GM13977 (cell line): ENCODE measurements around the gene KDM4B.

Experiments used
- DNase-seq: peaks from one replicate; pipeline ENCODE4 v3.0.0; 2012; ENCODE audit warnings: low spot score
- in situ Hi-C: fragments of 300-500 bp; cut with MboI; formaldehyde crosslinking; loops from one replicate; pipeline ENCODE4 v1.12.0; 2022; ENCODE audit warnings: low sequenced_read_pairs, low pct_unique_long_range_greater_than_20kb, mixed read lengths, inconsistent platforms; ENCODE audit not compliant: unreplicated experiment
- TF ChIP-seq, protein P1 (sequence below): IDR thresholded peaks from 2 replicates; pipeline ENCODE4 v1.5.1; 2012; ENCODE audit warnings: mild to moderate bottlenecking, control low read depth; ENCODE audit not compliant: insufficient read depth; ENCODE audit errors: extremely low read depth, missing control alignments

The KDM4B gene

GRCh38 chr19:5058521-5059212 is 89.8 kb downstream of the KDM4B start:
- in situ Hi-C loops, result no loop called here
- no peak for DNase-seq

DNA sequence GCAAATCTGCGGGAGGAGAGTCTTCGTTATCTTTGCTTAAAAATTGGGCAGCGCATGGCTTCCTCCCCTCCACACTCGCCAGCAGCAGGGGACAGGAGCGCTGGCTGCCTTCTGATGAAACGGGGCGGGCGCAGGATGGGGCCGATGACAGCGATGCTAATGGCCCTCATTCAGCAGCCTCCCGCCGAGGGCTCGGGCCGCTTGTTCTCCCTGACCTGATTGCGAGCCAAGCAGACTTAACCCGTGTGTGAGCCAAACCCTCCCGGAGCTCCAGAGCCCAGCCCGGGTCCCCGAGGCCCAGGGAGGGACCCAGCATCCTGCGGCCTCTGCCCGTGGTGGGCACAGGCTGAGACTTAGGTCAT is 90.3 kb downstream of the KDM4B start:
- no peak for DNase-seq
- in situ Hi-C loops, result no loop called here
- TF ChIP-seq, protein P1, sequence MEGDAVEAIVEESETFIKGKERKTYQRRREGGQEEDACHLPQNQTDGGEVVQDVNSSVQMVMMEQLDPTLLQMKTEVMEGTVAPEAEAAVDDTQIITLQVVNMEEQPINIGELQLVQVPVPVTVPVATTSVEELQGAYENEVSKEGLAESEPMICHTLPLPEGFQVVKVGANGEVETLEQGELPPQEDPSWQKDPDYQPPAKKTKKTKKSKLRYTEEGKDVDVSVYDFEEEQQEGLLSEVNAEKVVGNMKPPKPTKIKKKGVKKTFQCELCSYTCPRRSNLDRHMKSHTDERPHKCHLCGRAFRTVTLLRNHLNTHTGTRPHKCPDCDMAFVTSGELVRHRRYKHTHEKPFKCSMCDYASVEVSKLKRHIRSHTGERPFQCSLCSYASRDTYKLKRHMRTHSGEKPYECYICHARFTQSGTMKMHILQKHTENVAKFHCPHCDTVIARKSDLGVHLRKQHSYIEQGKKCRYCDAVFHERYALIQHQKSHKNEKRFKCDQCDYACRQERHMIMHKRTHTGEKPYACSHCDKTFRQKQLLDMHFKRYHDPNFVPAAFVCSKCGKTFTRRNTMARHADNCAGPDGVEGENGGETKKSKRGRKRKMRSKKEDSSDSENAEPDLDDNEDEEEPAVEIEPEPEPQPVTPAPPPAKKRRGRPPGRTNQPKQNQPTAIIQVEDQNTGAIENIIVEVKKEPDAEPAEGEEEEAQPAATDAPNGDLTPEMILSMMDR, result no peak

More at GRCh38 chr19:5058521-5059212, 89.8 kb downstream of the KDM4B start:
- TF ChIP-seq, protein P1, result no peak

GRCh38 chr19:5059793-5060192 is 90.9 kb downstream of the KDM4B start:
- in situ Hi-C loops, result no loop called here
- DNase-seq, result no peak
- TF ChIP-seq, protein P1, result no peak

DNA sequence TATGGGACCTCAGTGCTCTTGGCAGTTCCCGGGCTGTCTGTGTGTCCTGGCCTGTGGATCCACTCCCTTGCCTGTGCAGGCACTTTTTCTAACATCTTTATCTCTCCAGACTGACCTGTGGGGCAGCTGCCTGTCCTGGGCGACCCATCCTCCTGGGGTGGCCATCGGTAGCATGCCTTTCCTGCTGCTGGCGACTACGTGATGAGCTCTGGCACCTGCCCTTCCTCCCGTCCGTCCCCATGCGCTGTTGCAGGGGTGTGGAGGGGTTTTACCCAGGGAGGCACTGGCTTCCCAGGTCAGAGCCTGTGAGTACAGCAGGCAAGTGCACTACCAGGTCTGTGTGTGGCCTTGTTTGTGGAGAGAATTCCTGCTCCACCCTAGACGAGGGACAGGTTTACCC is 93.3 kb downstream of the KDM4B start:
- DNase-seq, result no peak
- in situ Hi-C loops, result no loop called here
- TF ChIP-seq, protein P1, result no peak

DNA sequence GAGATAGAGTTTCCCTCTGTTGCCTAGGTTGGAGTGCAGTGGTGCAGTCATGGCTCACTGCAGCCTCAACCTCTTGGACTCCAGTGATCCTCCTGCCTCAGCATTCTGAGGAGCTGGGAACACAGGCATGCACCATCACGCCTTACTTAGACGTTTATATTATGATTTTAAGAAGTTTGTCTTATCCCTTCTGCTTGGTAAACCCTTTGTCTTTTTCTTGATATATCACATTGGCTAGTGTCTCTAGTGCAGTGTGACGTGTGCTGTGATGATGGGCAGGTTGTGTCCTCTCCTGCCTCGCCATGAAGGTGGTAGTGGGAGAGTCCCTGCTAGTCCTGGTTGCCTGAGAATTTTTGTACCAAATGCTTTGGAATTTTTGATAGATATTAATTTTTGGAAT is 93.9 kb downstream of the KDM4B start:
- TF ChIP-seq, protein P1, result no peak
- DNase-seq, result no peak
- in situ Hi-C loops, result no loop called here

DNA sequence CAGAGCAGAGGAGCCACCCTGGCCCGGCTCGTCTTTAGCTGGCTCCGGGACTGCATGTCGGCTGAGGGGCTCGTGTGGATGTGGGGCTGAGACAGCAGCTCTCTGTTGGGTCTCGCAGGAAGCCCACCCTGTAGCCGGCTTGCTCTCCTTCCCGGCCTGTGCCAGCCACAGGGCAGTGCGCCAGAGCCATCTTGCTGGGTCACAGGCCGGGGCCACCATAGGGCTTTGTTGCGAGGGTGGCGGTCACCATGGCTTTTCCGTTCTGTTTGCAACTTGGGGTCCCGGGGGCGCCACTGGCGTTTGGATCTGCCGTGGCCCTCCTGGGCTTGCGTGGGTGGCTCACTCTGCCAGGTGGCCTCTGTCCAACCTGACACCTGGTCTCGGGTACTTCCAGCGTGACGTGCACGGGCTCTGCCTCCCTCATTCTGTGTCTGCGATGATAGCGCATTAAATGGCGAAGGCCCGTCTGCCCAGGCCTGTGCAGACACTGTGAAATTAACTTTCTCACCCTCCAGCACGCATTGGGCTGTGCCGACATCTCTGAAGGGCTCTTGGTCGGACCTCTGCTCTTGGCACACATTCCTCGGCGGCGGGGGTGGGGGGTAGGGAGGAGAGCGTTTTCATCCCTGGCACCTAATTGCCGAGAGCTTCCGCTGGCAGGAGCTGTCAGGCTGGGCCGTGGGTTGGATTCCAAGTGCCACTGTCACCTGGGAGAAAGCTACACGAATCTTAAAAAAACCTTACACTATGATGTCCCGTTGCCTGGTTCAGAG is 95.1 kb downstream of the KDM4B start:
- TF ChIP-seq, protein P1, result no peak
- in situ Hi-C loops, result no loop called here
- no peak for DNase-seq
